ENCODE results near the gene PNPLA3.
A peak's percentile ranks its signal among the peaks of the same experiment; 100 is the strongest.

PNPLA3 gene, protein sequence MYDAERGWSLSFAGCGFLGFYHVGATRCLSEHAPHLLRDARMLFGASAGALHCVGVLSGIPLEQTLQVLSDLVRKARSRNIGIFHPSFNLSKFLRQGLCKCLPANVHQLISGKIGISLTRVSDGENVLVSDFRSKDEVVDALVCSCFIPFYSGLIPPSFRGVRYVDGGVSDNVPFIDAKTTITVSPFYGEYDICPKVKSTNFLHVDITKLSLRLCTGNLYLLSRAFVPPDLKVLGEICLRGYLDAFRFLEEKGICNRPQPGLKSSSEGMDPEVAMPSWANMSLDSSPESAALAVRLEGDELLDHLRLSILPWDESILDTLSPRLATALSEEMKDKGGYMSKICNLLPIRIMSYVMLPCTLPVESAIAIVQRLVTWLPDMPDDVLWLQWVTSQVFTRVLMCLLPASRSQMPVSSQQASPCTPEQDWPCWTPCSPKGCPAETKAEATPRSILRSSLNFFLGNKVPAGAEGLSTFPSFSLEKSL

DNA sequence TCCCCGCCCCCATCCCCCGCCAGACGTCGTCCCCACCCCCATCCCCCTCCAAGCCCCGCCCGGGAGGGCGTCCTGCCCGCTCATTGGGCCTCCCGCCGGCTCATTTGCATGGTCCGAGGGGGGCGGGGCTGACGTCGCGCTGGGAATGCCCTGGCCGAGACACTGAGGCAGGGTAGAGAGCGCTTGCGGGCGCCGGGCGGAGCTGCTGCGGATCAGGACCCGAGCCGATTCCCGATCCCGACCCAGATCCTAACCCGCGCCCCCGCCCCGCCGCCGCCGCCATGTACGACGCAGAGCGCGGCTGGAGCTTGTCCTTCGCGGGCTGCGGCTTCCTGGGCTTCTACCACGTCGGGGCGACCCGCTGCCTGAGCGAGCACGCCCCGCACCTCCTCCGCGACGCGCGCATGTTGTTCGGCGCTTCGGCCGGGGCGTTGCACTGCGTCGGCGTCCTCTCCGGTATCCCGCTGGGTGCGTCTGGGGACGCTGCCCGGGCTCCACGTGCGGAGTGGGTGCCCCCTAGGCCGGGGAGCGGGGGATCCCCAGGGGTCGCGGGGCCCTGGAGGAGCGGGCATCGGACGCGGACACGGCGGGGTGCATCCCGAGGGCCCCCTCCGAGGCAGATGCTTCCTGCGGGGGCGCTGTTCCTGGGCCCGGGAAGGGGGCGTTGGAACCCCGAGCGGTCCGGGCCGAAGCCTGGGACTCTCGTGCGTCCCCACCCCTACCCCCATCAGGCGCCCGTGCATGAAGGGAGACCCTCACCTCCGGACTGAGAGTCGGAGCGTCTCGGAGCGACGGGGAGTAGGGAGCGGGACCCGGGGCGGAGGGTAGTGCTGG is at the start of gene PNPLA3:
PNPLA3 (plus strand) TSS at position 175 of the 834 bp plus-strand sequence; CDS start at position 282, 107 bp downstream.
- peak; percentile 87 for DNase-seq

DNA sequence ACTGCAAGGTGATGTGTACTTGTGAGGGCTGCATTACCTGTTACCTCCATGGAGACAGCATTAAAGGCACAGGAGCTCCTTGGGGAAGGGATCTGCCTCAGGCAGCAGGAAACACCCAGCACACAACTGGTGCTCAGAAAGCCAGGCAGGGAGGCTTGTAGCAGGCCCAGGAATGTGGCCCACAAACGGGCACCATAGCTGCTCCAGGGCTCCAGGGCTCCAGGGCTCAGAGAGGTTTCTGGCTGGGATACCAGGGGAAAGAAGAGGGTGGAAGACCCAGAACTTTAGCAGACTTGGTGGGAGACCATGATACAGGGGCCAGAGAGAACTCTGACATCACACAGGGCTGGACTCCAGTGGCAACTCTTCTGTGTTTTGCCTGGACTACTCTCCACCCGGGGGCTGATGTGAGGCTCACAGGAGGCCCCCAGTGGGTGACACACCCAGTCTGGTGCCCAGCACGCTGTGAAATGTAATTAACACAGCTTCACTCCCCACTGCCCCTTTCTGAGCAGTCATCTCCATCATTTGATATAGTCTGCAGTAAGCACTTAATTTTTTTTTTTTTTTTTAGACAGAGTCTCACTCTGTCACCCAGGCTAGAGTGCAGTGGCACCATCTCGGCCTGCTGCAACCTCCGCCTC is 46.6 kb upstream of the PNPLA3 start:
- DNase-seq, result no peak

DNA sequence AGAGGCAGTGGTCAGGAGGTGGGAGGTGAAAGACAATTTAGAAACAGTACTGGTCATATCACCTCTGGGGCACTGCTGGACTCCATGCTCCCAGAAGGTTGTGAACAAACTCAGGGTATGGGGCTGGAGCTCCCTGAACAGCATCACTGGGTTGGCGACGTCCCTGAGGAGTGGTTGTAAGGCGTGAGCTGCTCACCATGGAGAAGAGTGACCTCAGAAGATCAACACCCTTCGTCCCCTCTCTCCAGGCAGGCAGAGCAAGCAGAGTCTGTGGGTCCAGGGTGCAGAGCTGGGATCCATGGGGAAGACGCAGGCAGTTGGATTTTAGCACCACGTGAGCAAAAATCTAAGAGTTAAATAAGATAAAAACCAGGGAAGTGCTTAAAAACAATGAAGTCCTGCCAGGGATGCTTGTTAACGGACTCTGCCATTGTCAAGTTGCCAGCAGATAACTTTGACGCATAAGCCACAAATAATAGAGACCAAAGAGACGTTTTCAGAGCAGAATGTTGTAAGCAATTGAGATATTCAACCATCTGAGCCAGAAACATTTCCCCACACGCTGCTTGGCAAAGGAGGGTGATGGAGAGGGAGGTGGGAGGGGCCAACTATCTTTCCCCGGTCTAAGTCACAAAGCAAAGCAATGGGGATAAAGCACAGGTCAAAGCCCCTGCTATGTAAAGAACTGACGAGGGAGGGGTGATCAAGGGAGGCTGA is 45.4 kb upstream of the PNPLA3 start:
- no peak for DNase-seq

DNA sequence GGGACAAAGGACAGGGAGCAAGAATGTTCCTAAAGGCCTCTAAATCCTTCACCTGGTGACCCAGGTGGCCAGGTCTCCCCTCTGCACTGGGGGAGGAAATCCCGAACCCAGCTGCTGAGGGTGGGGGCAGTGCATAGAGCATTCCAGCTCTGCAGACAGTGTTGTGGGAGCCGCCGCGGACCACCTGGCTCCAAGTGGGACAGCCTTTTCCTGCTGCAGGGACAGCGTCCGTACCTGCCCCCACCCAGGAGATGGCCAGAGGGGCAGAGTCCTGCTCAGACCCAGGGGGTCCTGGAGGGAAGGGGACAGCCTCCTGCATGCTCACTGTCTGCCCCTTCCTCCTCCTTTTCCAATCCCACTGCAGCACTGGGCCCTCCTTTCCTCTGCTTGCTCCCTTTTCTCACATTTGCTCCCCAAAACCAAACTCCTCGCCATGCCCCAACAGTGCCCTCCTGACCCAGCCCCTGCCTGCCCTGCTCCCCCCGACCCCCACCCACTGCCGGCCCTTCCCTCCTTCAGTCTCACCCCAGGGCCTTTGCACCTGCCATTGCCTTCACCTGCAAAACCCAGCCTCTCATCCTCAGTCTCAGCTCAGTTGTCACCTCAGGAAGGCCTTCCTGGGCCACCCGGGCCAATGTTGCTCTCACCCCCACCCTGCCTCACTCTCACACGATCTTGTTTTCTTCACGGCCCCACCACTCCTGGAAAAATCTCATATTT is 44.6 kb upstream of the PNPLA3 start:
- no peak for DNase-seq

DNA sequence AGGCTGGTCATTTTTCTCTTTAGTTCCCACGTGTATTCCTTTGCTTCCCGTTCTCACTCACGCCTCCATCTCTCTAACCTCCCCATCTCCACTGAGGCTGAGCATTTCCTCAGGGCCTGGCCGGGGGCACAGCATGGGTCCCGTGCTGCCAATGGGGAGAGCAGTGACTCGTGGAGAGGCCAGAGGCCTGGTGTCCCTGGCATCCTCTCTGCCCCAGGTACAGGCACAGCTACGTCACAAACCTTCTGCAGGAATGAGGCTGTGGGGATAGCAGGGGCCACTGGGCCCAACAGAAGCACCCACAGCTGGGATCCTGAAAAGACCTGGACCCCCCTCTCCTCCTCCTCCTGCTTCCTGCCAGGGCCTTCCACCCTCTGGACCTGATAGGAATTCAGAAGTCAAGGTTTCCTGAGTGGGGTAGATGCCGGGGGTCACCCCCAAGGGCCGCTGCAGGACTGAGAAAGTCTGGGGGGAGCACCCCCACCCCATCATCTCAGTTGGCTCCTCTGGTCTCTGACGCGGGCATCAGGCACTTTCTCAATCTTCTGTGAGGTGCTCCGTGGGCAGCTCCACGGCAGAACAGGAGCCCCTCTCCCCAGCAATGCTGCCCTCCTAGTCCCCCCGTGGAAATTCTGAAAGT is 43.6 kb upstream of the PNPLA3 start:
- no peak for DNase-seq

DNA sequence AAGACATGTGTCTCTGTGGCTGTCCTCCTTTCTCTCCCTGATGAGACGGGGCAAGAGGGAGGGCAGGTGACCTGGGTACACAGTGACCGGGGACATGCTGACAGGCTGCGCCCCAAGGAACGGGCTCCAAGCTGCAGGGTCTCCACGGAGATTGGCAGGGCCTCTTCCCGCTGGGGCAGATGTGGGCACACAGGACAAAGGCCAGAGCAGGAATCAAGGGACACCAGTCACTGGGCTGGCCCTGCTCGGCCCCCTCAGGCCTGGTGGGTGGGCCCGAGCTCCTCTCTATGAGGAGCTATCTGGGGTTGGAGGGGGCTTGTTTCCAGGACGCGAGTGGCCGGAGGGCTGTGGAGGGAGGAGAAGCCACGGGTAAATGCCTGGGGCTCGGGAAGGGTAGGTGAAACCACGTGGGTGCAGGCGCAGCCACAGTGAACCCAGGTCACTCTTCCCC is 43.0 kb upstream of the PNPLA3 start:
- DNase-seq, result no peak

DNA sequence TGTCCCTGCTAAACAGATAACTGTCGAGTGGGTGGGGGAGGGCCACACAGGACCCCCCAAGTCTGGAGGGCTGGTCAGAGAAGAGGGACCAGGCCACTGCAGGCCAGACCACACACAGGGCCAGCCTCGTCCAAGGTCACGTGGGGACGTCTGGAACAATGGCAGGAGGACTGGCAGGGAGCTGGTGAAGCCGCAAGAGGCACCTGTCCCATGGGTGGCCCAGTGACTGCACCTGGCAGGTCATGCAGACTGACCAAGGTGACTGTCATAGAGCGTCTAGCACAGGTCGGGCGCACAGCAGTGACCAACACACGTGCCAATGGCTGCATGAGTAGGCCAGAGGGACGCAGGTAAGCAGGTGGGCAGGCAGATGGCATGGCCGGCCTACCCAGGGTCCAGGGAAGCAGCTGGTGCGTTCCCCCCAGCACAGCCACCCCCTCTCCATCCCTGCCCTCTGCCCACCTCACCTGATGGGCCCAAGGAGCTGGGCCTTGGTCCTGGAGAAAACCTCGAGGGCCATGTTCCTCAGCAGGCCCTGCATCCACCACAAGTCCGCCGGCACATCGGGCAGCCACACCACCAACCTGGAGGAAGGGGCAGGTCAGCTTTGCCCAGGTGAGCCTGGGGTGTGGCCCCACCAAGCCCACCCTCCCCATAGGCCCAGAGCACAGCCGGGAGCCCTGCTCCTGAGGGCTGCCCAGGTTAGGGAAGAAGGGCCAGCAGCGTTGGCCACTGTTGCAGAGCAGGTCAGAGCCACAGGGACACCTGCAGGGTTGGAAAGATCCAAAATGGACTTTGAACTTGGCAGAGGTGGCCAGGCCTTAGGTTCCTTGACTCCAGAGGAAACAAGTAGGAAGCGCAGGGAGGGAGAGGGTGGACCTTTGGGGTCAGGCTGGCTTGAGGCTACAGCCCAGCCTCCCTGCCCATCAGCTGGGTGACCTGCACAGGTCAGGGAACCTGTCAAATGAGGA is 42.2 kb upstream of the PNPLA3 start:
- no peak for DNase-seq

DNA sequence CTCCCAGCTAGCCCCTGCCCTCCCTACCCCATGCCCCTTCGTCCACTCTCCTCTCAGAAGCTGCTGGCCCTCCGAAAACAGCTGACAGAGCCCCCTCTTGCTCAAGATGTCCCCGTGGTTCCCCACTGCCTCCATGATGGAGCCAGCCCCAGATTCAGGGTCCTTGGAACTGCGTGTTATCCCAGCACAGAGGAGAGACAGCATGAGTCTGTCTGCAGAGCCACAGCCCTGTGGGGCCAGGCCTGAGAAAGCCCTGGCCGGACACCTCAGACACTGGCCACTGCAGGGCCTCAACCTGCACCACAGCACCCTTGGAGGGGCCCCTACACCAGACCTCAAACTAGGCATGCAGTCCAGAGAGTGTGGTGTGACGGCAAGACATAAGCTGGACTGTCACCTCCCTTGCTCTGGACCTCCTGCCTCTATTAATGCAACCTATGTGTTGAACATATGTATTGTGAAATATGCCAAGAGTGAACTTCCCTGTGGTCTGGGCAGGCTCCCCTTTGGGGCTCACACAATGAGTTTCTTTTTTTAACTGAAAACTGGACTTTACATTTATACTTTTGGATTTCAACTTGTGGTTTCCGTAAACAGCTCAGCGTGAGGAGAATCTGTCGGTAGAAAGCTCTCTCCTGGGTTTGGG is 41.4 kb upstream of the PNPLA3 start:
- DNase-seq, result no peak

DNA sequence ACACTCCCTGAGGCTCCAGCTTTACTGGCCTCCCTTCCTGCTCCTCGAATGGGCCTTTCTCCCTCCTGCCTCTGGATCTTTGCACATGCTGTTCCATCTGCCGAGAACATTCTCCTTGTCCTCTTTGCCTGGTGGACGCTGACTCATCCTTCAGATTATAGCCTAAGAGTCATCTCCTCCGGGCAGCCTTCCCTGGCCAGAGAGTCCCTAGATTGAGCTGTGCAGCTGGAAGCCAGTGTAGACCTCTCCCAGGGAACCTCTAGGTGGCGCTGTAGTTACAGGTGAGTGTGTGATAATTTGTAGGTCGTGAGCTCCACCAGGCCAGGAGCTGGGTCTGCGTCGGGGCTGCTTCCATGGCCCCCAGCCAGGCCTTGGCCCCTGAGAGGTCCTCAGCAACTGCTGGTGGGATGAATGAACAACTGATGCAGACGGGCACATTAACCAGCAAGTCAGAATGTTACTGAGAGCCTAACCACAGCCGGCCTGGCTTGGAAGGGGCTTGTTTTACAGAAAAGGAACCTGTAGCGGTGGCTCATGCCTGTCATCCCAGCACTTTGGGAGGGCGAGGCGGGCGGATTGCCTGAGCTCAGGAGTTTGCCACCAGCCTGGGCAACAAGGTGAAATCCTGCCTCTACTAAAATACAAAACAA is 40.5 kb upstream of the PNPLA3 start:
- peak; percentile 75 for DNase-seq

DNA sequence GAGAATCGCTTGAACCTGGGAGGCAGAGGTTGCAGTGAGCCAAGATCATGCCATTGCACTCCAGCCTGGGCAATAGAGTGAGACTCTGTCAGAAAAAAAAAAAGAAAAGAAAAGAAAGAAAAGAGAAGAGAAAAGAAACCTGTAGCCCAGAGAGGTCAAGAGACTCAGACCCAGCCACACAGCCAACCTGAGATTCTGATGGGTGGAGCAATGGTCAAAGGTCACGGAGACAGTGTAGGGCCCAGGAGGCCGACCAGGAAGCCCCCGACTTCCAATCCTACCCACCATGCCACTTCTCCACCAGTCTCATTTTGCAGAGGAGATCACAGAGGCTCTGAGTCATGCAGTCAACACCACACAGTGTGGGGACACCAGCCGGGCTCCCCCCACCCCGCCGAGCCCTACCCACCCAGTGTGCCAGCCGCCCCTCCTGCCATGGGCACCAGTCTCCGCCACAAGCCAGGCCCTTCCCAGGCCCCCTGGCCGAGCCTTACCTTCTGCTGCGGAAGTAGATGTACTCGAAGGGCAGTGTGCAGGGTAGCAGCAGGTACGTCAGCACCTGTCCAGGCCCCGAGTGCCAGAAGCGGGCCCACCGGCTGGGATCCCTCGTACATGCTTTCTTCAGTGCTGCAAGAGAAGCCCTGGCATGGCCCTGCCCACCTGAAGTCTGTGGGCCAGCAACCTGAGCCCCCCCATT is 39.7 kb upstream of the PNPLA3 start:
- no peak for DNase-seq

DNA sequence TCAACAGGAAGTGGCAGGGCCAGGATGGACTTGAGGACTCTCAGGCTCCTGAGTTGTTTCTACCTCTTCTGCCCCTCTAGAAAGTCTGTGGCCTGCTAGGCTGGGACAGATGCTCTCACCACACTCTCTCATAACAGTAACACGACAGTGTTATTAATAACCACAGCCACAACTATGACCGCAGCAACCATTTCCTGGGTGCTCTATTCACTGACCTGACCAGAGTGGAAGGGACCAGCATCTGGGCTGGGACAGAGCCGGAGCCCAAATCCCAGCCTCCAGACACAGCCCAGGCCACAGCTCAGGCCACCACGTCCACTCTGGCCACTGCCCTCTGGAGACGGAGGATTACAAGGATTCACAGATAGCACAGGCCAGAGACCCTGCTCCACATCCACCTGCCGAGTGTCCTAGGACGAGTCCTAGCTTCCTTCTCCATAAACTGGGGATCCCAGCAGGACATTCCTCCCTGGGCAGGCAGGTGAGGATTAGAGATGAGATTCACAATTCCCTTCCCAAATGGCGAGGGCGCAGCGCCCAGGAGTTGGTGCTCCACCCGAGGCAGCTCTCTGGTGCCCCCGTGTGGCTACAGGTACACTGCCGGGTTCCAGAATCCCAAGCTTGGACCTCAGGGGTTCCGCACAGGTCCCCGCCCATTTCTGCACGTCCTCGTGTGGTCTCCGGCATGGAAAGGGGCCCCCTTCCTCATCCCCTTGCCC is 38.8 kb upstream of the PNPLA3 start:
- peak; percentile 82 for DNase-seq

DNA sequence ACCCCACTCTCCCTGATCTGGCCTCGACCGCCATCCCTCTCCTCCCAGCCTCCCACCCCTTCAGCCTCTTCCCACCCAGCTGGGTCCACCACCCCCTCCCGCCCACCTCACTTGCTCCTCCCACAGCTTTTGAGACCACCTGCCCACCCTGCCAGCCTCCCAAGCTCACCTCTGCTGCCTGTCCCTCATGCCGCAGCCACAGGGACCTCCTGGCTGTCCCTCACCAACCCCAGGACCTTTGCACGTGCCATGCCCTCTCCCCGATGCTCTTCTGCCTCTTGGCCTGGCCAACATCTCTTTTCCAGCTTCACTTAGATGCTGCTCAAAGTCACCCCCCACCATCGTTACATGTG is 38.3 kb upstream of the PNPLA3 start:
- no peak for DNase-seq

DNA sequence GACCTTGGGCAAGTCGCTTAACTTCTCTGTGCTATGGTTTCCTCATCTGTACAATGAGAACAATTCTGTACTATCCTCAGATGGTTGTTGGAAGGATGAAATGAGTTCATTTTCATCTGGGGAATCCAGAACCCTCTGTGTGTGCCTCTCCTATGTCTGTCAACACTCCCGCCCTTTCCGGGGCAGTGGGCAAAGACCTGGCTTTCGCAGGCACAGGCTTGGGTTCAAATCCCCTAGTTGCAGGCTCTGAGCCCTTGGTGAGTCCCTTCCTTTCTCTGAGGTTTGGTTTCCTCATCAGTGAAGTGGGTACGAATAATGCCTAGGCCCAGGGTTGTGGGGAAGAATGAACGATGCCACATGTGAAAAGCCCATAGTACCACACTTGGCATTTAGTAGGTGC is 37.8 kb upstream of the PNPLA3 start:
- DNase-seq, result no peak

DNA sequence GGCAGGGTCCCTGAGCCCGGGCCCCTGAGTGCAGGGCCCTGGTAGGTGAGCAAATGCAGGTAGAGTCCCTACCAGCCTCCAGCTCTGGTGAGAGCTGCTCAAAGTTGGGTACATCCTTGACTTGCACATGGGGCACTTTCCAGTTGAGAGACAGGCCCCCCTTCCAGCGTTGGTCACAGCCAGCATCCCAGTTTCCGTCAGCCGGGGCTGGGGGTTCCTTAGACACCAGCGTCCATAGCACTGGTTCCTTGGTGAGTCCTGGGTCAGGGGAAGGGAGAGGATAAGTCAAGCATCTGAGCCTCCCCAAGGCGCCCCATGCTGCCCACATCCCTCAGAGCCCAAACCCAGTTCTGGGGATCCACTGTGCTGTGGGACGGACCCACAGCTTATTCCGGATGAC is 37.4 kb upstream of the PNPLA3 start:
- no peak for DNase-seq

DNA sequence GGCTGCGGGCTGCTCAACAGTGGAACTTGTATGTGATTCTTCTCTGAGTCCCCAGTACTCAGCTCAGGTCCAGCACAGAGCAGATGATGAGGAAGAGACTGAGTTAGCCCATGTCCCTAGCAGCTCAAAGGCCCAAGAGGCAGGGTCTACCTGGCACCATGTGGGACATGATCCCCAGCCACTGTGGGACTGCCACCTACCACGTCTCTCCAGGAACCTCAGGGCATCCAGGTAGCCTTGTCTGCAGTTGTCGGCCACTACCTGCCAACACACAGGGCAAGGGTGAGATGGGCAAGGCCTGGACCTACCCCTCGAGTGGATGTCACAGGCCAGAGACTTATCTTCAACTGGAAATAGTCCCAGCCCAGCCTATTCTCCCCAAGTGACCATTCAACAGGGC is 36.2 kb upstream of the PNPLA3 start:
- no peak for DNase-seq

DNA sequence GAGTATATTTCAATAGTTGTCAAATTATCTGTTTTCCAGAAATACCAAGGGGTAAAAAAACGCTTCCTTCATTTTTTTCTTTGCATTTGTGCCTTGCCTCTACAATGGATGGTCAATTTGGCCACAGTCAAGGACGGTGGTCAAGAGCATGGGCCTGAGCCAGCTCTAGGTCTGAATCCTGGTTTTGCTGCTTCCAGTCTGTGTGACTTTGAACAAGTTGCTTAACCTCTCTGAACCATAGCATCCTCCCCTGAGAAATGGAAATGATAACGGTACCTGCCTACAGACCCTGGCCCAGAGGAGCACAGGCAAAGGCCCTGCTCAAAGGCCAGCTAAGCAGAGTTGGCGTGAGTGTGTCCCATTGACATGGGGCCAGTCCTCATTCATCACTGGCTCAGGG is 34.9 kb upstream of the PNPLA3 start:
- DNase-seq, result no peak

DNA sequence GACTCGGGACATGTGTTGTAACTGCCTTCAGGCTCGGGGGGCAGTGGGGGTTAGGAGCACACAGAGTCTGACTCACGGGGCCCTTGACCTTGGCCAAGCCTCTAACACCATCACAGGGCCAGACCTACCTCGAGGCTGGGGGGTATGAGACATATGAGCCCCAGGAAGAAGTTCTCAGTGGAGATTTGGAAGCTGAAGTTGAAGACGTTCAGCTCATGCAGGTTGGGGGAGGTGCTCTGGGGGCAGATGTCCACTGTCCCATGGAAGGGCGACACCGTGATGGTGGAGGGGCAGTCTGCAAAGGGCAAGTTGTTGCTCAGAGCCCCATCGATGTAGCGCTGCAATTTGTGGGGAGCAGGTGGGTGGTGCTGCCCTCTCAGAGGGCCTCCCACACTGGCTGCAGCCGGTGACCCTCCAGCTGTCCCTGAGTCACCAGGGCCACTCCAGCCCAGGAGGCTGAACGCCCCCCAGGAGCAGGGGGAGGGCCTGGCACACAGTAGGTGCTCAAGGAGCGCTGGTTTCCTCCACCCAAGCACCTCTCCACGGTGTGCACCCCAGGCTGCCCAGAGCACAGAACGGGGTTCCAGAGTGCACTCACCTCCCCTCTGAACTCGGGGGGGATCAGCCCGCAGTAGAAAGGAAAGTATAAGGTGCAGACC is 34.3 kb upstream of the PNPLA3 start:
- DNase-seq, result no peak

Data from stimulated activated CD8-positive, alpha-beta memory T cell treated with anti-CD3 and anti-CD28 coated beads, Interleukin-4, amount 100 ng/mL, for 48 hours (primary cell).